DMS 273 (cell line): ENCODE data around the gene KIF5C.

Experiments used
- DNase-seq: peaks from one replicate; lab custom pipeline; 2025; ENCODE audit not compliant: unreplicated experiment; lab: John Stamatoyannopoulos, UW

The KIF5C gene

GRCh38 chr2:148984449-148984848 is 109.4 kb downstream of the KIF5C start:
- no peak for DNase-seq

- no peak for DNase-seq
Measured at GRCh38 chr2:148987286-148987685, 112.3 kb downstream of the KIF5C start.

GRCh38 chr2:148988337-148988736 is 113.3 kb downstream of the KIF5C start:
- DNase-seq: no peak

- DNase-seq: peak; percentile 86
Measured at GRCh38 chr2:148989882-148990493, 115.0 kb downstream of the KIF5C start.

- DNase-seq: no peak
Measured at GRCh38 chr2:148990968-148991367, 115.9 kb downstream of the KIF5C start.

GRCh38 chr2:148992448-148992847 is 117.4 kb downstream of the KIF5C start:
- DNase-seq: no peak

- no peak for DNase-seq
Measured at GRCh38 chr2:148993351-148993750, 118.3 kb downstream of the KIF5C start.

- no peak for DNase-seq
Measured at GRCh38 chr2:148994341-148994740, 119.3 kb downstream of the KIF5C start.

- no peak for DNase-seq
Measured at GRCh38 chr2:148996805-148997204, 121.8 kb downstream of the KIF5C start.

- peak; percentile 88 for DNase-seq
Measured at GRCh38 chr2:148998165-148998830, 123.3 kb downstream of the KIF5C start.

- DNase-seq: peak; percentile 61
Measured at GRCh38 chr2:148998831-148999200, 123.8 kb downstream of the KIF5C start.

GRCh38 chr2:148999451-148999921 is 124.5 kb downstream of the KIF5C start:
- DNase-seq: peak; percentile 87

- no peak for DNase-seq
Measured at GRCh38 chr2:149000158-149000938, 125.3 kb downstream of the KIF5C start.

- no peak for DNase-seq
Measured at GRCh38 chr2:149001496-149001895, 126.5 kb downstream of the KIF5C start.

GRCh38 chr2:149002378-149002890 is 127.4 kb downstream of the KIF5C start:
- no peak for DNase-seq

GRCh38 chr2:149002891-149003740 is 128.1 kb downstream of the KIF5C start:
- DNase-seq: no peak

GRCh38 chr2:149004836-149005235 is 129.8 kb downstream of the KIF5C start:
- DNase-seq: no peak

- no peak for DNase-seq
Measured at GRCh38 chr2:149005471-149006077, 130.5 kb downstream of the KIF5C start.

GRCh38 chr2:149006883-149007543 is 132.0 kb downstream of the KIF5C start:
- no peak for DNase-seq

GRCh38 chr2:149008381-149008780 is 133.4 kb downstream of the KIF5C start:
- DNase-seq: no peak
